Measurements from ENCODE around the gene GNPTG. TPM values are rescaled to one million over a fixed set of nuclear protein-coding genes. Genes with fewer than 3 reads are reported as not detected.
A peak's percentile ranks its signal among the peaks of the same experiment; 100 is the strongest.

The GNPTG gene
- total and polyA plus RNA-seq, 9 of the 15 experiments (the other 6 are each of a cell fraction or from before 2014, with no cell fraction given), result 0.69 to 33.3 (median 13.6) TPM

DNA sequence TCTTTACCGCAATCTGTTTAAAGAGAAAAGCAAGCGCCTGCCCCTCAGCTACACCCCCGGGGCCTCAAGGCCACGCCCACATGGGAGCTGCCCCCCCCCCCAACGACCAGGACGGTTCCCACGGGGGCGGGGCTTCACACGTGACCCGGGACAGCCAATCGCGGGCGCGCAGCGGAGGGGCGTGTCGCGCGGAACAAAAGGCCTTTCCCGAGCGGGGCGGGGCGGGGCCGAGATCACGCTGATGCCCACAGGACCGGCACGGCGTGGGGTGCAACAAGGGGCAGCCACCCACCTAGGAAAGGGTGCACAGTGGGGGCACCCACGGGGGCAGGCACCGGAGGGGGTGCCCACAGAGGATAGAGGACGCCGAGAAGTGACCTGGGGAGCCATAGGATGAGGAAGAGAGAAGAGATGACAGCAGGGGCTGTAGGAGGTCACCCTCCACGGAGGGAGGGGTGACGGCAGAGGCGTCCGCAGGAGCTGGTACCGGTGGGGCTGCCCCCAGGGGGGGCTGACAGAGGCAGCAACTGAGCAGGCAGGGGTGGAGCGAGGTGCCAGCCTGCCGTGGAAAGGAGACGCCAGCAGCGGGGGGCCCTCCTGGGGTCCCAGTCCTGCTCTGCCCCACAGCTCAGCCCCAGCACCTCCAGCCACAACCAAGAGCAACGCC is 56.6 kb downstream of the GNPTG start (continued):
- TF ChIP-seq FOXP4 (CRISPR knock-in tag; IDR thresholded peaks at IDR 0.05; ENCODE audit: borderline replicate concordance) (no peak), SIN3A (IDR thresholded peaks at IDR 0.05; ENCODE audit: borderline replicate concordance in 2 of 2, control insufficient read depth in 1 of 2, low read depth in 2 of 2, low read length in 2 of 2) (peak in 1 of 2 experiments; percentile 62; a peak in 3 of 4 replicates), USF2 (CRISPR knock-in tag; IDR thresholded peaks at IDR 0.05) (peak; percentile 99), MBD1 (CRISPR knock-in tag; IDR thresholded peaks at IDR 0.05) (no peak), PCBP1 (IDR thresholded peaks at IDR 0.05; ENCODE audit: low read depth, low read length, poor library complexity, severe bottlenecking) (peak; percentile 41), EWSR1 (IDR thresholded peaks at IDR 0.05; ENCODE audit: borderline replicate concordance, low read depth, partially characterized antibody) (no peak), BRF1 (IDR thresholded peaks at IDR 0.05; ENCODE audit: borderline replicate concordance, extremely low read depth, insufficient read length) (no peak), CTBP1 (IDR thresholded peaks at IDR 0.05; ENCODE audit: borderline replicate concordance) (0 out of 2 replicates have a peak, but pooled peaks have one; percentile 35), FOS (IDR thresholded peaks at IDR 0.05; ENCODE audit: extremely low read depth, insufficient read length) (peak; percentile 67), FOXK1 (CRISPR knock-in tag; IDR thresholded peaks at IDR 0.05; ENCODE audit: borderline replicate concordance) (no peak), SAFB (IDR thresholded peaks at IDR 0.05; ENCODE audit: borderline replicate concordance, low read depth, low read length) (peak; percentile 75; the same call in 1 of the 2 replicates), MAX (CRISPR knock-in tag; IDR thresholded peaks at IDR 0.05) (peak; percentile 66), ZNF644 (tag; IDR thresholded peaks at IDR 0.05; ENCODE audit: low read depth) (no peak), POLR3G (IDR thresholded peaks at IDR 0.05; ENCODE audit: extremely low read depth, insufficient read length, insufficient replicate concordance) (no peak), ATF1 (CRISPR knock-in tag; IDR thresholded peaks at IDR 0.05) (no peak), ATF1 (tag; IDR thresholded peaks at IDR 0.05) (peak; percentile 59)
- TF ChIP-seq, protein P1, sequence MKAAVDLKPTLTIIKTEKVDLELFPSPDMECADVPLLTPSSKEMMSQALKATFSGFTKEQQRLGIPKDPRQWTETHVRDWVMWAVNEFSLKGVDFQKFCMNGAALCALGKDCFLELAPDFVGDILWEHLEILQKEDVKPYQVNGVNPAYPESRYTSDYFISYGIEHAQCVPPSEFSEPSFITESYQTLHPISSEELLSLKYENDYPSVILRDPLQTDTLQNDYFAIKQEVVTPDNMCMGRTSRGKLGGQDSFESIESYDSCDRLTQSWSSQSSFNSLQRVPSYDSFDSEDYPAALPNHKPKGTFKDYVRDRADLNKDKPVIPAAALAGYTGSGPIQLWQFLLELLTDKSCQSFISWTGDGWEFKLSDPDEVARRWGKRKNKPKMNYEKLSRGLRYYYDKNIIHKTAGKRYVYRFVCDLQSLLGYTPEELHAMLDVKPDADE (conservative IDR thresholded peaks at IDR 0.05; ENCODE audit: control insufficient read depth, low read depth, low read length), result 0 out of 2 replicates have a peak, but pooled peaks have one; percentile 48
- TF ChIP-seq, protein P2, sequence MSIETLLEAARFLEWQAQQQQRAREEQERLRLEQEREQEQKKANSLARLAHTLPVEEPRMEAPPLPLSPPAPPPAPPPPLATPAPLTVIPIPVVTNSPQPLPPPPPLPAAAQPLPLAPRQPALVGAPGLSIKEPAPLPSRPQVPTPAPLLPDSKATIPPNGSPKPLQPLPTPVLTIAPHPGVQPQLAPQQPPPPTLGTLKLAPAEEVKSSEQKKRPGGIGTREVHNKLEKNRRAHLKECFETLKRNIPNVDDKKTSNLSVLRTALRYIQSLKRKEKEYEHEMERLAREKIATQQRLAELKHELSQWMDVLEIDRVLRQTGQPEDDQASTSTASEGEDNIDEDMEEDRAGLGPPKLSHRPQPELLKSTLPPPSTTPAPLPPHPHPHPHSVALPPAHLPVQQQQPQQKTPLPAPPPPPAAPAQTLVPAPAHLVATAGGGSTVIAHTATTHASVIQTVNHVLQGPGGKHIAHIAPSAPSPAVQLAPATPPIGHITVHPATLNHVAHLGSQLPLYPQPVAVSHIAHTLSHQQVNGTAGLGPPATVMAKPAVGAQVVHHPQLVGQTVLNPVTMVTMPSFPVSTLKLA (conservative IDR thresholded peaks at IDR 0.05), result peak; percentile 83 to 88
